ENCODE data around the gene SCMH1.

The SCMH1 gene

DNA sequence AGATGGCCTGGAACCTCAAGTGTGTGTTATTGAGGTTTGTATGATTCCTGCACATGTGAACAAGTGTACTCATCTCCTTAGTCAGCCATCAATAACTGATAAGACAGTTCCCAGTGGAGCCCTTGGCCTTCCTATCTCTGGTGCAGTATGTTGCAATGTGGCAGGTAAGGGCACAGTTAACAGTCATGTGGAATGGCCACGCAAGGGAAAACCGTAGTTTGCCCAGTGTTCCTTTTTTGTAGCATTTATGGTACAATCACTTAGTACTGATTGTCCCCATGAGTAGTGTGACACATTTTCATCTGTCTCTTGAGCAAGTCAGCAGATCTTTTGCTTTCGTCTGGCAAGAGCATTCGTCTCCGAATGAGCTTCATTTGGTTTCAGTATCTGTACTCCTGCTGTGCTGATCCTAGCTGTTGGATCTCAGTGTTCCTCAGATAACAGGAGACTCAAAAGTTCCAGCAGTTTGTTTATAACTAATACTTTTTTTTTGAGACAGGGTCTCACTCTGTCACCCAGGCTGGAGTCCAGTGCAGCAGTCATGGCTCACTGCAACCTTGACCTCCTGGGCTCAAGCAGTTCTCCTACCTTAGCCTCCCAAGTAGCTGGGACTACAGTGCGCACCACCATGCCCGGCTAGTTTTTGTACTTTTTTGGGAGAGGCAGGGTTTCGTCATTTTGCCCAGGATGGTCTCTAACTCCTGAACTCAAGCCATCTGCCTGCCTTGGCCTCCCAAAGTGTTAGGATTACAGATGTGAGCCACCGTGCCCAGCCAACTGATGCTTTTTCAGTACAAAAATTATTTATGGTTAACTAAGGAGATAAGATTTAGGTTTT, 254.4 kb downstream of the SCMH1 start:
- no peak for DNase-seq

DNA sequence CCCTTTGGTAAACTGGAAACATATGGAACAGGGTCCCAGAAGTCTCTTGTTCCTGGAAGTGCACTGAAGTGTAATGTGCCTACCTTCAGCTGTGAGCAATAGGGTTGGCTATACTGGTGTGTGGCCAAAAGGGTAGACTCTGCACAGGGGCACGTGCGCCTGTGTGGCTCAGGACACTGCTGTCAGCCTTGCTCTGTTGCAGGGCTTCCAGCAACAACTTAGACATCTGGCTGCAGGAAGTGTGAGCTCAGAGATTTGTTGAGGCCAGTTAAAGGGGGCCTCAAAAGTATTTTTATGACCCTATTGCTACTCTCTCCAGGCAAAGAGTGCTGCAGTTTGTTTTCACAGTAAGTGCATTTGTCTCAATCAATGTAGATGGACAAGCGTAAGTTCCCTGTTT, 255.2 kb downstream of the SCMH1 start:
- DNase-seq, result no peak

DNA sequence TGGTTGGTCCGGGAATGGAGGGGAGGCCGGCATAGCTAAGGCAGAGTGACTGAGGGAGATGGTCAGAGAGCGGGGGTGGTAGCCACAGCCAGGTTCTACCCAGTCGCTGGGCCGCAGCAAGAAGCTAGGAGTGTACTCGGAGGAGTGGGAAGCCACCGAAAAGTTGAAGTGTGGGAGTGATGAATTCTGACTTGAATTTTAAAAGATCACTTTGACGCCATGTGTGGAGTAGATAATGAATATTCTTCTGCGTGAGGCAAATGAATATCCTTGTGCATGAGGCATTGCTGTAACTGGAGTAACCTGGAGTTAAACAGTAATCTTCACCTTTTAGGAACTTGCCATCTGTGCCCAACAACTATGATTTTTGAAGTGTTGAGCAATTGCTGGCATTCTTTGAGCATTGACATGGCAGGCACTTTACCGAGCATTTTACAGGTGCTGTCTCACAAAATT, 255.8 kb downstream of the SCMH1 start:
- no peak for DNase-seq

DNA sequence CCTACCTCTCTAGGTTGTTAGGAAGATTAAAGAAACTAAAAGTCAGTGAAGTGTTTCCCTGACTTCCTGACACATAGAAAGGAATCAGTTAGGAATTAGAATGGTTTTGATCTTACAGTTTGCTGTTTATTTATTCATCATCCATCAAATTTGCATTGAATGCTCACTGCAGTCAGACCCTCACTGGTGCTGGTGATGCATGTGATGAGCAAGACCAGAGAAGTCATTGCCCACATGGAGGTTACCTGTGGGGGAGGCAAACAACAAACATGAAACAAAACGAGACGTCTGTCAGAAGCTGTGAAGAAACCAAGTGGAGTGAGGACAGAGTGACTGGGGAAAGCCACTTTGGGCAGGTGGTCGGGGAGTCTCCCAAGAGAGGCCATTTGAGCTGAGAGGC, 256.2 kb downstream of the SCMH1 start:
- DNase-seq, result no peak

DNA sequence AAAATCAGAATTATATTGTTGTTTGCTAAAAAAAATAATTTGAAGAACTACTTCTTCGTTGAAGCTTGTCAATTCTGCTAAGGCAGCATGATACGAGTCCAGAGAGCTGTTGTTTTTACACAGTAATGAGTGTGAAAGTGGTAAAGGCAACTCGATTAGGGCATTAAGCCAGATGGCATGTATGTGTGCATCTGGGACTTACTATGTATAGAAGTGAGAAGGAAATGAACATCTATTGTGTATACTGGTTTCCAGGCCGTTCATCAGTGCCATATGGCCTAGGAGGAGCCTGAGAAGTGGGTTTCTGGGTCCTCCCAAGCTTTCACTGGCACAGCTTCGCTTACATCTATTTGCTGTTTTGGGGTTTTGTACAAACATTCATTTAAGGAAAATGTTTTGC, 256.9 kb downstream of the SCMH1 start:
- DNase-seq, result no peak

DNA sequence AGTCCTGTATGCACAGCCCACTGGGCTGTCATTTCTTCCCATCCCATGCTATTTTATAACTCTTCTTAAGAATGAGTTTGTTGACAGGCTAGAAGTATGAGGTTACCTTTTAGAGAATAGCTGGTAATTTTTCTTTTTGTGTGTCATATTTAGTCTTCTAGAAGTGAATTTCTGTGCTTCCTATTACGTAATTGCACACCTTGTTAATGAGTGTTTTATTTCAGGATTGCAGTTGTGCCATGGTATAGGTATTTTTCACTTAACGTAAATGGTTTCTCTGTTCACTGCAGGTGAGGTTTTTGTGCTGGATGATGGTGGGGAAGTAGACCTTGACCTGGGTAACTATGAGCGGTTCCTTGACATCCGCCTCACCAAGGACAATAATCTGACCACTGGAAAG, 257.6 kb downstream of the SCMH1 start:
- no peak for DNase-seq

DNA sequence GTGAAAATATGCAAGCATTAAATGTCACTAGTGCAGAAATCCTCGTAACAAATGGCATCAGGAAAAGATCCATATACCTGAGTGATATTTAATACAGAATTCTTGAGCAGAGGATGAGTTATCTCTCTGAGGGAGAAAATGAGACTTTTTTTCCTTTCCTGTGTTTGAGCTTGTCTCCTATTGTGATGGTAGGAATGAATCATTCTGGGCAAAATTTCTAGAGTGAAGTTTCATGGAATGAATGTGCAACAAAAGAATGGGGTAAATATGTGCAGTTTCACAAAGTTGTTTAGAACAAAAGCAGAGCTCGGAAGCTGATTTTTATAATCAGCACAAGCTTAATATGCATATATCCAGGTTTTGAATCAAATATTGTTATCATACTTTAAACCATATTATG, 258.0 kb downstream of the SCMH1 start:
- peak; percentile 79 for DNase-seq

DNA sequence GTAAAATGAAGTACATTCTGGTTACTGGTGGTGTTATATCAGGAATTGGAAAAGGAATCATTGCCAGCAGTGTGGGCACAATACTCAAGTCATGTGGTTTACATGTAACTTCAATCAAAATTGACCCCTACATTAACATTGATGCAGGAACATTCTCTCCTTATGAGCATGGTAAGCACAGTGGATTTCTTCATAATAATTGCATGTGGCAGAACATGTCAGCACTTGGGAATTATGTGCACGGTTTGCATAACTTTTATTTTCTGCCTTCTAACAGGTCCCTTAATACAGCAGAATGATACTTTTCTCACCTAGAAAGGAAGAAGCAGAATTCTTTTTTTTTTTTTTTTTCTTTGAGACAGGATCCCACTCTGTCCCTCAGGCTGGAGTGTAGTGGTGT, 258.8 kb downstream of the SCMH1 start:
- DNase-seq, result no peak

DNA sequence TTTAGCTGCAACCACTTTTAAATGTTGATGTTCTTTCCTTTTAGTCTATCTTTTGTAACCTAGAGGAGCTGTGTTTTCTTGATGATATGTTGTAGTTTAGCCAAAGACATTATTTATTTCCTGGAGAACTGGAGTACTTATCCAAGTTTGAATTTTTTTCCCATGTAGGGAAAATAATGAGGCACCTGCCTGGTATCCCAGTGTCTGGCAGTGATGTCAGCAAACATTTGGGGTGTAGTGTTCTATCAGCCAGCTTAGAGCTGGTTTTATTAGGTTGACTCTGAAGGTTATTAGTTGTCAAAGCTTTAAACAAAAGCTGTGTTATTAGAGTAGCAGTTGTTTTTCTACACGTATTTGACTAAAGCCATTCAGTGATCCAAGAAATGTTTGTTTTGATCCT, 259.4 kb downstream of the SCMH1 start:
- no peak for DNase-seq

DNA sequence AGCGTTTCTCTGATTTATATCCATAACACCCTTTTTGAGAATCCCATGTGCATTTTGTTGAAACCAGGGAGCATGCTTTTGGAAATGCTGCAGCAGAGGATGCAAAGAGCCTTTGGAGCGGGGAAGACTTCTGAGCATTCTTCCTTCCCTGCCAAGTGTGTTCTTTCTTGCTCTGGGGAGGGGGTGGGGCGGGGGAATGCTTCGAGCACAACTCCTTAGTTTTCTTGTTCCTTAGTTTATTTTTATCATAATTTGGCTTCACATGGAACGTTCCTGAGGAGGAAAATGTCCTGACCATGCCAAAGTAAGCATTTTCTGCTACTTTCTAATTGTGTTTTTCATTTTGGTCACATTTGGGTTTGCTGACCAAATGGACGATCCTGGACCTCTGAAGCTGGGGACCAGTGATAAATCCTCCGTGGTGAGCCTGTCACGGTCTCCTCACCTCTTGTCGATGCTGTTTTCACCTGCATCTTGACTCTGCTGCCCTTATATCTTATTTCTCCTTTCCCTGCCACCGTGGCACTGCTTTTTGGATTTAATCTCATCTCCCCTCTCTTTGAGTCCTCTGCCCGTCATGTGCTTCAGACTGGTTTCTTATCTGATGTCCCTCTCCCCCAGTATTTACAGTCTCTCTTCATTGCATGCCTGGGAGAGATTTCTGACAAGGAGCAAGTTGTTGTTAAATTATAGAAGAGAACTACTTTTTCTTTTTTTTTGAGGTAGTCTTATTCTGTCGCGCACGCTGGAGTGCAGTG, 260.2 kb downstream of the SCMH1 start:
- DNase-seq, result no peak

DNA sequence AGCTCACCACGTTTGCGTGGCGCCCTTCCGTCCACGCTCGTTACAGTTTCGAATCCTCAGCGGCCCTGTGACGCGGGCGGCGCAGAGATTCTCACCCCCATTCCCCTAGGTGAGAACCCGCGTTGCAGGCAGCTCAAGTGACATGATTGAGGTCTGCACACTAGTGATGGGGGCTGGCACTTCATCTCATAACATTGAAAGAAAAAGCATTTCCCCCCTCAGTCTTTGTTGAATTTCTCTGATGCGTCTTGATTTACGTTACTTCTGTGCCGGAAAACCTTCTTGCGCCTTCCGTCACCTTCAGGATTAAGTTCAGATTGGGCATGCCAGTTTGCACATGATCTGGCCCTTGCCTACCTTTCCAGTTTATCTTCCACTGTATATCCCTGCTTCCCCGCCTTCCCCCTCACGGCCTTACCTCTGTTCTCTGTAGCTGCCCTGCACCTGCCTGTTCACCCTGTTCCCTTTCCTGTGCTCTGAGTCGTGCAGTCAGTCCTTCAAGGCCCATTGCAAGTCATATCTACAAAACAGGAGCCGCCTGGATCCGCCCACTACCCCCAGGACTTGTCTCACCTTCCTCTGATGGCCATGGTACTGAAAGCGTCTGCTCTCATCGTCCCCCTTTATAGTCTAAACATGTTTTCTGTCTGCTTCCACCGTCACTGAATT, 261.5 kb downstream of the SCMH1 start:
- peak; percentile 74 for DNase-seq

DNA sequence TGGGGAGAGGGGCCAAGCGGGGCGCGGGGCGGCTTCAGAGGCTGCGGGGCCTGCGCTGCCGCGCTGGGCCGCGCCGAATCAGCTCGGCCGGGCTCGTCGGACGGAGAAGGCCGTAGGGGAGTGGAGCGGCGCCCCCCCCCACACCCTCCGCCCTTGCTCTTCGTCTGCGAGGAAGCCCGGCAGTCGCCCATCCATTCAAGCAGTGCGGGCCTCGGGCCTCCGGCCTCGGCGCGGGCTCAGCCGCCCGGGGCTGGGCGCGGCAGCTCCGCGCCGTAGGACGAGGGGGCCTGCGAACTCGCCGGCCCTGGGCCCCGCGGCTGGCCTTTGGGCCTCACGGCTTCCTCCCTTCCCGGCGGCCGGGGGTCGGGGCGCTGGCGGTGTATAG, 262.0 kb downstream of the SCMH1 start:
- no peak for DNase-seq

DNA sequence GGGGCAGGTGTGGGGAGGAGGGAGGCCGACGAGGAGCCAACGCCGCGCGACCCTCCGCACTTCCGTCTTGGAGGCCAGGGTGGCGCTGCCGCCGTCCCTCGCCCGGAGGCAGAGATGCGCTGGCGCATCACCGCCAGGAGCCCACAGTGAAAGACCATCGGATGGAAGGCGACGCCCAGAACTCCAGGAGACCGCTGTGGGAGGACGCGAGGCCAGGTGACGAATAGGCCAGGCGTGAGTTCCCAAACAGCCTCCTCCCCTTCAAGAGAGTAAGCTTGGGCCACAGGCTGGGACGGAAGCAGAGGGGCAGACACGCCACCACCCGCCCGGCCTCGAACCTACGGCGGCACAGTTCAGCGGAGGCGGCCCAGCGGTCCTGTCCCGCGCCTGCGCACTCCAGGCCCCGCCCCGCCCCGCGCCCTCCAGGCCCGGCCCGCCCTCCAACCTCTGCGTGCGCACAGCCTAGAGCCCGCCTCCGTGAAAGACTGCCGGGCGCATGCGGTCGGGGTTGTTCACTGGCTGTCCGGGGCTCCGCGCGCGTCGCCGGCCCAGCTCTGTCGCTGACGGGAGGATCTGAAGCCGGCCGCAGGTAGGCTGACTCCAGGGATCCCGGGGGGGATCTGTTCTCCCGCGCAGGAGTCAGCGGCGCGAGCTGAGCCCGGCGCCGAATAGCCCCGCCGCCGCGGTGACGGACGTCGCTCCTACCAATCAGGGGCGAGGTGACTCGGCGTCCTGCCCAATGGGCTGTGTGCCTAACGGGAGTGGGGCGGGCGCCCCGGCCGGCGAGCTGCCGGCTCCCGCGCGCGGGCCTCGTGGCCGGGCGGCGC, 262.7 kb downstream of the SCMH1 start, which contains the start of gene CTPS1:
Gene CTPS1, plus strand, starts transcription at position 456 of the 827 bp plus-strand sequence. CDS start 3,595 bp downstream, outside the sequence.
- DNase-seq, result peak; percentile 96

DNA sequence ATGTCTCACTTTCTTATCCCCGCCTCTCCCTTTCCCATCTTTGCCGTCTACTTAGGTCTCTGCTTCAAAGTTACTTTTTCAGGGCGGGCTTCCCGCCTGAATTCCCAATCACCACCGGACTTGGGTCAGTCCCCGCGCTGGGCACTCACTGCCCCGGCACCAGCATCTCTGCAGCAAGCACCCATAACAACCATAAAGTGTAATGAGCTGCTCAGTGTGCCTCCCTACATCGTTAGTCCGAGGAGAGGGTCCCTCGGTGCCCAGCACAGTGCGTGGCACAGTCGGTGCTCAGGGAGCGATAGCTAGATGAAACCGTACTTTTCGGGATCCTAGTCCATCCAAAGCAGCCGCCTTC, 263.2 kb downstream of the SCMH1 start:
- DNase-seq, result no peak

DNA sequence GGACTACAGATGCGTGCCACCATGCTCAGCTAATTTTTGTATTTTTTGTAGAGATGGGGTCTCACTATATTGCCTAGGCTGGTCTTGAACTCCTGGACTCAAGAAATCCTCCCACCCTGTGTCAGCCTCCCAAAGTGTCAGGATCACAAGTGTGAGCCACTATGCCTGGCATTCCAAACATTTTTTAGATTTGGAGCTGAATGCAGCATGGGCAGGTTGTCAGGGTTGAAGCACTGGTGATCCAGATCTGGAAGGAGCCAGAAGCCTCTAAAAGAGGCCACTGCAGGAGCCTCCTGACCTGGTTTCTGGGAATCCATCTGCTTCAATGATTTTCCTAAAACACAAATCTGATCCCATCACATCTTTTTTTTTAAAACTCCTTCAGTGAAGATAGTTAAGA, 264.4 kb downstream of the SCMH1 start:
- DNase-seq, result no peak
